Measurements from ENCODE around the gene SSU72. TPM values are rescaled to one million over a fixed set of nuclear protein-coding genes. Genes with fewer than 3 reads are reported as not detected.

SSU72 gene
- polyA plus RNA-seq, 1 experiment, result 101 TPM

DNA sequence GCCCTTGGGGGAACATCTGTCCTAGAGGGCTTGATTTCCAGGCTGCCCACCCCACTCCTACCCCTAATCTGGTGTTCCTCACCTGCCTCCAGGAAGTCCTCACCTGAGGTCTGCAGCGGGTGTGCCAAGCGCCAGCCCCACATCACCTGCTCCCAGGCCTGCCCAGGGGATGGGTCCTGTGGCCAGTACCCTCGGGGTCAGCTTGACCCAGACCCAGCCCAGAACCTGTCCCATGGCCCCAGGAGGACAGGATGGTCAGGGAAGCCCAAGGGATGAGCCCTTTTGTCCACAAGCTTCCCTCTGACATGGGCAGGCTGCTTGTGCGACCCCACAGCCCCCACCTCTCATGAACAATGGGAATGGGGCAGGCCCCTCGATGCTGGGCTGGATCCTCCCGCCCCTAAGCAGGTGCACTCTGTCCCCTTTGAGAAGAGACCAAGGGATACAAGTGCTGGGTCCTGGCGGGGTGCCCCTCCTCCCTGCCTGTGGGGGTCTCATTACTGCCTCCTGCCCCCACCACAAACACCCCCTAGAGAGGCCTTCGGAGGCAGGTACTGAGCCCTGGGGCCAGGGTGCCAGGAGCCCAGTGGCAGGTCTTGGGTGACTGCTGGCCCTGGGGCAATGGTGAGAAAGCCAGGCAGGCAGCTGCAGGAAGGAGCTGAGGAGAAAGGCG, 43.9 kb upstream of the SSU72 start:
- CTCF ChIA-PET, result no interaction called here
- DNase-seq (ENCODE audit: low read depth), result no peak
- TF ChIP-seq, protein P1, sequence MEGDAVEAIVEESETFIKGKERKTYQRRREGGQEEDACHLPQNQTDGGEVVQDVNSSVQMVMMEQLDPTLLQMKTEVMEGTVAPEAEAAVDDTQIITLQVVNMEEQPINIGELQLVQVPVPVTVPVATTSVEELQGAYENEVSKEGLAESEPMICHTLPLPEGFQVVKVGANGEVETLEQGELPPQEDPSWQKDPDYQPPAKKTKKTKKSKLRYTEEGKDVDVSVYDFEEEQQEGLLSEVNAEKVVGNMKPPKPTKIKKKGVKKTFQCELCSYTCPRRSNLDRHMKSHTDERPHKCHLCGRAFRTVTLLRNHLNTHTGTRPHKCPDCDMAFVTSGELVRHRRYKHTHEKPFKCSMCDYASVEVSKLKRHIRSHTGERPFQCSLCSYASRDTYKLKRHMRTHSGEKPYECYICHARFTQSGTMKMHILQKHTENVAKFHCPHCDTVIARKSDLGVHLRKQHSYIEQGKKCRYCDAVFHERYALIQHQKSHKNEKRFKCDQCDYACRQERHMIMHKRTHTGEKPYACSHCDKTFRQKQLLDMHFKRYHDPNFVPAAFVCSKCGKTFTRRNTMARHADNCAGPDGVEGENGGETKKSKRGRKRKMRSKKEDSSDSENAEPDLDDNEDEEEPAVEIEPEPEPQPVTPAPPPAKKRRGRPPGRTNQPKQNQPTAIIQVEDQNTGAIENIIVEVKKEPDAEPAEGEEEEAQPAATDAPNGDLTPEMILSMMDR (IDR thresholded peaks at IDR 0.05; ENCODE audit: insufficient read depth, low read depth, low read length), result no peak
- Histone ChIP-seq H3K4me3 (ENCODE audit: low read depth, low read length) (no peak overlapping the region), H3K36me3 (ENCODE audit: control insufficient read depth, insufficient read depth, low read length) (peaks cover 11% of the 10 kb centered on the region), H3K27me3 (ENCODE audit: control insufficient read depth, insufficient read depth, low read length) (no peaks in the 10 kb centered on the region)
- POLR2A ChIA-PET, result no interaction called here

DNA sequence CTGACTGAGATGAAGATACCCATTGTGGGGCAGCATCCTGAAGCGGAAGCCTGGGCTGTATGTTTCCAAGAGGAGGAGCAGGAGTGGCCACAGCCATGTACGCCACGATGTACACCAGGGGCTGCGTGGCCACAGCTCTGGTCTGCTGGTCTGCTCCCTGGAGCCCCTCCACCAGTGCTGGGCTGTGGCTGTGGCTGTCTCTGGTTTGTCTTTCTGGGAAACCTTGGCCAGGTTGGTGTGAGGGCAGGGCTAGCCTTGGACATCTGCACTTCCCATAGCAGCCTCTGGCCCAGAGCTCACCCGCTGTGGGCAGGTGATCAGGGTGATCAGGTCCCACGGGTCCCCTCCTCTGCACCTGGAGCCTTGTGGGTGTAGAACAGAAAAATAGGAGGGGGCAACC, 43.3 kb upstream of the SSU72 start:
- POLR2A ChIA-PET, result no interaction called here
- no peak overlapping the region for H3K4me3 ChIP-seq (ENCODE audit: low read depth, low read length)
- CTCF ChIA-PET, result no interaction called here

DNA sequence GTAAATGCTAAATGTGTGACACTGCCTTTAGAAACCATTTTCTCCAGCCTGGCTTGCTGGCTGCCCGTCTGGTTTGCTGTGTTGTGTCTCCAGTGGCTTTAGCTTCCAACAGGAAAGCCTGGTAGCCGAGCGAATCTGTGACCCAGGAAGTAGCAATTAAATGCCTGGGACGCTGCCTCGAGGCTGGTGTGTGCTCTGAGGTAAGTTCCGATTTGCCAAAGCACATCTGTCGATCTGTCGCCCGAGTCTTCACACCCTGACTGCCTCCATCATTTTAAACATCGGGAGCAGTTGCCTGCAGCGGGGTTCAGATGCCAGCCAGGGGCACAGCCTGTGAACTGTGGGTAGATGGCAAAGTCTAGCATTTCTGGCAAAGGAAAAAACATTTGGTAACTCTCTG, 42.9 kb upstream of the SSU72 start:
- TF ChIP-seq, protein P1 (IDR thresholded peaks at IDR 0.05; ENCODE audit: insufficient read depth, low read depth, low read length), result no peak
- ChIA-PET CTCF (no interaction called here), POLR2A (no interaction called here)
- no peak overlapping the region for H3K4me3 ChIP-seq (ENCODE audit: low read depth, low read length)
- no peak for DNase-seq (ENCODE audit: low read depth)
- no peaks in the 10 kb centered on the region for H3K27me3 ChIP-seq (ENCODE audit: control insufficient read depth, insufficient read depth, low read length)
- peaks cover 11% of the 10 kb centered on the region for H3K36me3 ChIP-seq (ENCODE audit: control insufficient read depth, insufficient read depth, low read length)

More for the DNA sequence above, 43.3 kb upstream of the SSU72 start:
- Histone ChIP-seq H3K27me3 (ENCODE audit: control insufficient read depth, insufficient read depth, low read length) (no peaks in the 10 kb centered on the region), H3K36me3 (ENCODE audit: control insufficient read depth, insufficient read depth, low read length) (peaks cover 11% of the 10 kb centered on the region)
- DNase-seq (ENCODE audit: low read depth), result no peak
- TF ChIP-seq, protein P1 (IDR thresholded peaks at IDR 0.05; ENCODE audit: insufficient read depth, low read depth, low read length), result no peak

DNA sequence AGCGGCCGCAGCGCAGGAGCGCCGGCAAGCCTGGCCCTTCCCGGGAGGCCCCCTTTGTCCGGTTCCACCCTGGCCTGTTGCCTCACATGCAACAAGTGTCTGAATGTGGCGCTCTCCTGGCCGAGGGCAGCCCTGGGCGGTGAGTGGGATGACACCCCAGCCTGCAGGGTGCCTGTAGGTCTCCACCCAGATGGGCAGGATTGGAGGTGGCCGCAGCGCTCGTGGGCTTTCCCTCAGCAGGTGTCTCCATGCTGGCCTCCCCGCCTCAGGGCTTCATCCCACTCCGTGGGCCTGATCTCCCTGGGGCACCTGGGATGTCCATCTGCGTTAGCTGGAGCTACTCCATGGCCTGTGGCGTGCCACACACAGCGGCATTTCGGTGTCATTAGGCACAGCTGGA, 42.2 kb upstream of the SSU72 start:
- Histone ChIP-seq H3K27me3 (ENCODE audit: control insufficient read depth, insufficient read depth, low read length) (no peaks in the 10 kb centered on the region), H3K36me3 (ENCODE audit: control insufficient read depth, insufficient read depth, low read length) (peaks cover 11% of the 10 kb centered on the region), H3K4me3 (ENCODE audit: low read depth, low read length) (peak overlapping the region; percentile 100)
- DNase-seq (ENCODE audit: low read depth), result no peak
- CTCF ChIA-PET, result no interaction called here
- TF ChIP-seq, protein P1 (IDR thresholded peaks at IDR 0.05; ENCODE audit: insufficient read depth, low read depth, low read length), result no peak
- POLR2A ChIA-PET, result no interaction called here

DNA sequence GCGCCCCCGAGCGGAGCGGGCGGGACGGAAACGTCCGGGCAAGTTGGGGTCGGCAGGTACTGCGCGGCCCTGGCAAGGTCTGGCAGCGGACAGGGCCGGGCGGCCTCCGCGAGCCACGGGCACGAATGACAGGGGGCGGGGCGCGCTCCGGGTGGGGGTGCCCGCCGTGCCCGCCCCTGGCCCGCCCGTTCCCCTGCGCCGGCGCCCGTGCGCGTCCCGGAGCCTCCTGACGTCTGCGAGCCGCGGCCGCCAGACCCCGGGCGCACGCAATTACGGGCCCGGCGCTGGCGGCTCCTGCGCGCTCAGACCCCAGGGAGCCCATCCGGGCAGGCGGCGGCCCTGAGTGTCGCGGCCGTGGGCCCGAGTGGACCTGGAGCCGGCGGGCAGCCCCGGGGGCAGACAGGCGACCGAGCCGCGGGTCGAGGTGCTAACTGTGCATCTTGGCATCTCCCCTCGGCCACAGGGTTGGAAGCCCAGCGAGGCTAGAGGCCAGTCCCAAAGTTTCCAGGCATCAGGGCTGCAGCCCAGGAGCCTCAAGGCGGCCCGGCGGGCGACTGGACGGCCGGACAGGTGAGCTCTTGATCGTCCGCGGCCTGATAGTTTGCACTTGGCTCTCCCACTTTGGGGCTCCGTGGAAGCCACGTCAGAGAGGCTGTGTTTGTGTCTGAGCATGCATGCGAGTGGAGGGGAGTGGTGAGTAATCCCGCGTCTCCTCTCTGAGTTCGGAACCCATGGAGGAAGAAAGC, 41.6 kb upstream of the SSU72 start:
- no peak for DNase-seq (ENCODE audit: low read depth)
- Histone ChIP-seq H3K4me3 (ENCODE audit: low read depth, low read length) (peak overlapping the region; percentile 100), H3K36me3 (ENCODE audit: control insufficient read depth, insufficient read depth, low read length) (peaks cover 11% of the 10 kb centered on the region), H3K27me3 (ENCODE audit: control insufficient read depth, insufficient read depth, low read length) (no peaks in the 10 kb centered on the region)
- ChIA-PET POLR2A (no interaction called here), CTCF (interaction anchor here (3.4 kb wide), 1 partner anchor 13 kb away, joined by 13 read pairs; no protein-coding TSS in a partner anchor)
- TF ChIP-seq, protein P1 (IDR thresholded peaks at IDR 0.05; ENCODE audit: insufficient read depth, low read depth, low read length), result no peak
